Retinal pigment epithelial cell (primary cell): ENCODE data around the gene CASP8.

Experiments
- DNase-seq: peaks from one replicate; pipeline ENCODE4 v3.0.0-alpha.2; 2010; ENCODE audit warnings: low read depth
- H3K4me3 ChIP-seq: 2 replicates; pipeline ENCODE4 v1.5.1; 2011; ENCODE audit warnings: mild to moderate bottlenecking, low read length, control low read depth, moderate library complexity
- TF ChIP-seq, protein P1 (sequence below): conservative IDR thresholded peaks from 2 replicates; pipeline ENCODE4 v1.5.1; 2011; ENCODE audit warnings: low read depth, low read length, control low read depth, inconsistent platforms

CASP8 gene

GRCh38 chr2:201313362-201313761 lies 53.0 kb downstream of the CASP8 start:
- TF ChIP-seq, protein P1, sequence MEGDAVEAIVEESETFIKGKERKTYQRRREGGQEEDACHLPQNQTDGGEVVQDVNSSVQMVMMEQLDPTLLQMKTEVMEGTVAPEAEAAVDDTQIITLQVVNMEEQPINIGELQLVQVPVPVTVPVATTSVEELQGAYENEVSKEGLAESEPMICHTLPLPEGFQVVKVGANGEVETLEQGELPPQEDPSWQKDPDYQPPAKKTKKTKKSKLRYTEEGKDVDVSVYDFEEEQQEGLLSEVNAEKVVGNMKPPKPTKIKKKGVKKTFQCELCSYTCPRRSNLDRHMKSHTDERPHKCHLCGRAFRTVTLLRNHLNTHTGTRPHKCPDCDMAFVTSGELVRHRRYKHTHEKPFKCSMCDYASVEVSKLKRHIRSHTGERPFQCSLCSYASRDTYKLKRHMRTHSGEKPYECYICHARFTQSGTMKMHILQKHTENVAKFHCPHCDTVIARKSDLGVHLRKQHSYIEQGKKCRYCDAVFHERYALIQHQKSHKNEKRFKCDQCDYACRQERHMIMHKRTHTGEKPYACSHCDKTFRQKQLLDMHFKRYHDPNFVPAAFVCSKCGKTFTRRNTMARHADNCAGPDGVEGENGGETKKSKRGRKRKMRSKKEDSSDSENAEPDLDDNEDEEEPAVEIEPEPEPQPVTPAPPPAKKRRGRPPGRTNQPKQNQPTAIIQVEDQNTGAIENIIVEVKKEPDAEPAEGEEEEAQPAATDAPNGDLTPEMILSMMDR: no peak
- no peak overlapping the region for H3K4me3 ChIP-seq
- DNase-seq: no peak

GRCh38 chr2:201319511-201319910 lies 59.2 kb downstream of the CASP8 start:
- TF ChIP-seq, protein P1: no peak
- DNase-seq: no peak
- H3K4me3 ChIP-seq: no peak overlapping the region

DNA sequence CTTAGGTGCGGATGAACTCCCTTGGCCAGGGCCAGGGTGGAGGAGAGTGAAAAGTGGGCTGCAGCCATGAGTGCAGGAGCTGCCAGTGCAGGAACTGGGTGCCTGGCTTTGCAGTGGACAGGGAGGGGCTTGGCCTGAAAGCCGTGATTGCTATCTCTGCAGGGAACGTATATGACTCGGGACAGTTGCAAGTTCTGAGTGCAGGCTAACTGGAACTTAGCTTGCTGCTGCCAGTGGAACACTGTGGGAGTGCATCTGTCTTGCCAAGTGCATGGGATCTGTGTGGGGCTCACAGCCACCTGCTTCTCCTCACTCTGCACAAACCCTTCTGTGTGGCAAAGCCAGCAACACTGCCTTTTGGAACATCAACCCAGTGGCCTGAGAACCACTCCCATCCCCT lies 59.9 kb downstream of the CASP8 start:
- TF ChIP-seq, protein P1: no peak

GRCh38 chr2:201320701-201321100 lies 60.4 kb downstream of the CASP8 start:
- no peak for DNase-seq
- no peak overlapping the region for H3K4me3 ChIP-seq
- TF ChIP-seq, protein P1: no peak

More for the DNA sequence above, 59.9 kb downstream of the CASP8 start:
- DNase-seq: no peak
- H3K4me3 ChIP-seq: no peak overlapping the region

- TF ChIP-seq, protein P1: no peak
- H3K4me3 ChIP-seq: no peak overlapping the region
- DNase-seq: no peak
These were observed 62.4 kb downstream of the CASP8 start for GRCh38 chr2:201322772-201323171.

GRCh38 chr2:201327678-201328077 lies 67.3 kb downstream of the CASP8 start:
- TF ChIP-seq, protein P1: no peak
- H3K4me3 ChIP-seq: no peak overlapping the region
- no peak for DNase-seq

DNA sequence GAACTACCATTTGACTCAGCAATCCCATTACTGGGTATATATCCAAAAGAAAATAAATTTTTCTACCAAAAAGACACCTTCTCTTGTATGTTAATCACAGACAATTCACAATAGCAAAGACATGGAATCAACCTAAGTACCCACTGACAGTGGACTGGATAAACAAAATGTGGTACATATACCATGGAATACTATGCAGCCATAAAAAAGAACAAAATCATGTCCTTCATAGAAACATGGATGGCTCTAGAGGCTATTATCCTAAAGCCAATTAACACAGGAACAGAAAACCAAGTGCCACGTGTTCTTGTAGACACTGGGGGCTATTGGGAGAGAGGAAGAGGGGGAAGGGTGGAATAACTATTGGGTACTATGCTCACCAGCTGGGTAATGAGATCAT lies 69.1 kb downstream of the CASP8 start:
- no peak overlapping the region for H3K4me3 ChIP-seq
- TF ChIP-seq, protein P1: no peak
- no peak for DNase-seq
